CMK (cell line): ENCODE results near the gene YTHDF1.

Experiments
- DNase-seq: peaks from one replicate; pipeline ENCODE4 v3.0.0-alpha.2; 2010; ENCODE audit warnings: low read depth

Gene YTHDF1

GRCh38 chr20:63206878-63207277, 9.1 kb downstream of the YTHDF1 start:
- no peak for DNase-seq

GRCh38 chr20:63205896-63206295, 10.0 kb downstream of the YTHDF1 start:
- no peak for DNase-seq

GRCh38 chr20:63204362-63204761, 11.6 kb downstream of the YTHDF1 start:
- no peak for DNase-seq

- DNase-seq, result no peak
These were observed 13.0 kb downstream of the YTHDF1 start for GRCh38 chr20:63202811-63203526.

- DNase-seq, result no peak
These were observed 13.9 kb downstream of the YTHDF1 start for GRCh38 chr20:63202021-63202420.

GRCh38 chr20:63198606-63199005, 17.3 kb downstream of the YTHDF1 start:
- DNase-seq, result no peak

- no peak for DNase-seq
These were observed 19.0 kb downstream of the YTHDF1 start for GRCh38 chr20:63196768-63197470.

- no peak for DNase-seq
These were observed 21.1 kb downstream of the YTHDF1 start for GRCh38 chr20:63194797-63195173.

- DNase-seq, result no peak
These were observed 21.7 kb downstream of the YTHDF1 start for GRCh38 chr20:63194007-63194796.

- no peak for DNase-seq
These were observed 23.2 kb downstream of the YTHDF1 start for GRCh38 chr20:63192721-63193120.

- no peak for DNase-seq
These were observed 24.5 kb downstream of the YTHDF1 start for GRCh38 chr20:63191400-63191799.

GRCh38 chr20:63190828-63191227, 25.1 kb downstream of the YTHDF1 start:
- DNase-seq, result no peak

- DNase-seq, result no peak
These were observed 25.9 kb downstream of the YTHDF1 start for GRCh38 chr20:63189846-63190559.

- DNase-seq, result no peak
These were observed 26.6 kb downstream of the YTHDF1 start for GRCh38 chr20:63189322-63189642.

- DNase-seq, result no peak
These were observed 27.1 kb downstream of the YTHDF1 start for GRCh38 chr20:63188641-63189321.

- DNase-seq, result no peak
These were observed 27.8 kb downstream of the YTHDF1 start for GRCh38 chr20:63188159-63188442.

GRCh38 chr20:63187338-63188158, 28.4 kb downstream of the YTHDF1 start:
- no peak for DNase-seq

GRCh38 chr20:63186528-63187316, 29.2 kb downstream of the YTHDF1 start:
- DNase-seq, result no peak

GRCh38 chr20:63186084-63186483, 29.8 kb downstream of the YTHDF1 start:
- DNase-seq, result no peak

GRCh38 chr20:63185215-63185796, 30.6 kb downstream of the YTHDF1 start:
- DNase-seq, result no peak
